Neuronal stem cell (in vitro differentiated cells): Measurements from ENCODE around the gene GMDS.

ENCODE experiments used
- DNase-seq: peaks from one replicate; pipeline ENCODE4 v3.0.0-alpha.2; 2013; ENCODE audit warnings: low spot score
- H2AFZ ChIP-seq: one replicate; pipeline ENCODE4 v1.6.1; 2013; ENCODE audit warnings: mild to moderate bottlenecking, low read length, inconsistent platforms
- H2AK5ac ChIP-seq: 2 replicates; pipeline ENCODE4 v1.6.1; 2013; ENCODE audit warnings: low read depth, mild to moderate bottlenecking, inconsistent platforms, low read length, moderate library complexity, mixed read lengths
- H2BK120ac ChIP-seq: 2 replicates; pipeline ENCODE4 v1.6.1; 2013; ENCODE audit warnings: low read depth, mild to moderate bottlenecking, inconsistent platforms, low read length, moderate library complexity, mixed read lengths
- H2BK12ac ChIP-seq: one replicate; pipeline ENCODE4 v1.6.1; 2013; ENCODE audit warnings: low read length, inconsistent platforms
- H2BK15ac ChIP-seq: 2 replicates; pipeline ENCODE4 v1.6.1; 2013; ENCODE audit warnings: mild to moderate bottlenecking, low read length, inconsistent platforms, mixed read lengths
- H2BK5ac ChIP-seq: one replicate; pipeline ENCODE4 v1.6.1; 2013; ENCODE audit warnings: inconsistent platforms, mild to moderate bottlenecking, low read length, moderate library complexity
- H3K14ac ChIP-seq: one replicate; pipeline ENCODE4 v1.6.1; 2013; ENCODE audit warnings: low read length, inconsistent platforms
- H3K18ac ChIP-seq: 2 replicates; pipeline ENCODE4 v1.6.1; 2013; ENCODE audit warnings: low read length, inconsistent platforms
- H3K23ac ChIP-seq: 2 replicates; pipeline ENCODE4 v1.6.1; 2013; ENCODE audit warnings: low read depth, mild to moderate bottlenecking, mixed read lengths, low read length, inconsistent platforms; ENCODE audit not compliant: poor library complexity
- H3K27ac ChIP-seq: replicated peaks from 3 replicates; pipeline ENCODE4 v1.5.1; 2013; ENCODE audit warnings: low read length, inconsistent platforms
- H3K27me3 ChIP-seq, 3 experiments: 2 replicates each; pipeline ENCODE4 v1.6.1; 2013; ENCODE audit warnings: low read length in 3 of 3, mild to moderate bottlenecking in 2 of 3, inconsistent platforms in 1 of 3, low read depth in 1 of 3, mixed read lengths in 1 of 3, moderate library complexity in 1 of 3; ENCODE audit not compliant: control insufficient read depth in 3 of 3, insufficient read depth in 3 of 3
- H3K36me3 ChIP-seq, 2 donors: replicated peaks in 1 of 2; 2 replicates each; pipeline ENCODE4 v1.6.1; 2013; ENCODE audit warnings: low read length in 2 of 2; ENCODE audit not compliant: control insufficient read depth in 2 of 2, insufficient read depth in 2 of 2
- H3K4ac ChIP-seq: 2 replicates; pipeline ENCODE4 v1.6.1; 2013; ENCODE audit warnings: inconsistent platforms, mild to moderate bottlenecking, low read length, moderate library complexity
- H3K4me1 ChIP-seq, 2 donors: 1 replicate in 1 of 2; 2 replicates in 1 of 2; pipeline ENCODE4 v1.6.1; 2013; ENCODE audit warnings: low read length in 2 of 2, low read depth in 1 of 2; ENCODE audit not compliant: control insufficient read depth in 2 of 2, insufficient read depth in 1 of 2
- H3K4me2 ChIP-seq: one replicate; pipeline ENCODE4 v1.6.1; 2013; ENCODE audit warnings: mild to moderate bottlenecking, low read length, inconsistent platforms; ENCODE audit not compliant: insufficient read depth, poor library complexity, severe bottlenecking
- H3K4me3 ChIP-seq, 2 donors: 2 replicates each; pipeline ENCODE4 v1.5.1; 2013; ENCODE audit warnings: low read length in 2 of 2, mild to moderate bottlenecking in 2 of 2, inconsistent platforms in 1 of 2, moderate library complexity in 1 of 2
- H3K79me1 ChIP-seq: one replicate; pipeline ENCODE4 v1.6.1; 2013; ENCODE audit warnings: low read depth, mild to moderate bottlenecking, inconsistent platforms, low read length, moderate library complexity
- H3K9ac ChIP-seq: one replicate; pipeline ENCODE4 v1.6.1; 2013; ENCODE audit warnings: mild to moderate bottlenecking, low read depth, low read length, inconsistent platforms; ENCODE audit not compliant: poor library complexity
- H3K9me3 ChIP-seq, 2 donors: replicated peaks in 1 of 2; 2 replicates each; pipeline versions ENCODE3 to v1.6.1; 2013; ENCODE audit warnings: low read length in 2 of 2, mild to moderate bottlenecking in 2 of 2, inconsistent platforms in 1 of 2, low read depth in 1 of 2, mixed read lengths in 1 of 2, moderate library complexity in 1 of 2; ENCODE audit not compliant: control insufficient read depth in 2 of 2, insufficient read depth in 1 of 2
- H4K8ac ChIP-seq: one replicate; pipeline ENCODE4 v1.6.1; 2013; ENCODE audit warnings: low read depth, mild to moderate bottlenecking, inconsistent platforms, low read length, moderate library complexity
- H4K91ac ChIP-seq: one replicate; pipeline ENCODE4 v1.6.1; 2013; ENCODE audit warnings: low read length, low read depth, mild to moderate bottlenecking, inconsistent platforms; ENCODE audit not compliant: poor library complexity
- WGBS, 2 donors: extraction: QIAGEN DNeasy Blood & Tissue Kit; methylation state at CpG; one replicate each; pipeline ENCODE4 v1.1.7; 2013; ENCODE audit warnings: missing lambda C conversion rate in 2 of 2, mixed read lengths in 1 of 2; ENCODE audit not compliant: insufficient read length in 2 of 2, insufficient replicate concordance in 1 of 2; ENCODE audit errors: extremely low coverage in 2 of 2; 5-methylcytosine and 5-hydroxymethylcytosine counted together

GMDS gene

DNA sequence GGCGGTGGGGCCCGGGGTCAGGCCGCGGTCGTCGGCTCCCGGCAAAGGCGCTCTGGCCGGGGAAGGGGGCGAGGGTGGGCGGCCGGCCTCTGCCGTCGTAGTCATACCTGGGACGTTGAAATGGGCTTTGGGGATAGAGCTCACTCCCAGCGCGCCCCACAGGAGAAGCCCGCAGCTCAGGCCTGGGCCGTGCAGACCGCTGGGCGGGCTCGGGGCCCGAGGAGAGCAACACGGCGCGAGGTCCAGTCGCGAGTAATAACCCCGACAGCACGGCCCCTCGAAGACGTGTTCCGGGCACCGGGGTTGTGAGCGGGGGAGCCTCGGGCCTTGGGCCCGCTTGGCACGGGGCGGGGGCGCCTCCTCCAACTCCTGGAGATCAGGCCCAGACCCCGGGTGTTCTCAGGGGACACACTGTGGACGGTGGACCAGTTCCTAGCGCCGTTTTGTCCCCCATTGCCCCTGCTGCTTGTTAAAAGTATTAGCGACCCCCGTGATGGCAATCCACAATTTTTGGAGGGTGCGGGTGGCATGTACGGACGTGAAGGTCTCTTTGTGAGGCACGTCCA, 624.8 kb downstream of the GMDS start:
- Histone ChIP-seq H2BK5ac (no peak overlapping the region), H3K9me3 (peaks cover 0 to 9% of the 10 kb centered on the region in 2 donors), H2AFZ (peak overlapping the region; percentile 95), H3K27me3 (peaks cover 69 to 100% (median 99%) of the 10 kb centered on the region in 3 experiments), H3K27ac (no peak overlapping the region), H2BK120ac (peak overlapping the region; percentile 2), H2AK5ac (peak overlapping the region; percentile 71), H4K91ac (no peak overlapping the region), H3K4ac (no peak overlapping the region), H2BK12ac (no peak overlapping the region), H2BK15ac (no peak overlapping the region), H4K8ac (no peak overlapping the region), H3K4me1 (peaks cover 2% of the 10 kb centered on the region in 2 donors), H3K23ac (peak overlapping the region; percentile 89), H3K36me3 (no peaks in the 10 kb centered on the region), H3K14ac (no peak overlapping the region), H3K9ac (no peak overlapping the region), H3K18ac (peak overlapping the region; percentile 86), H3K4me3 (no peak overlapping the region), H3K79me1 (no peaks in the 10 kb centered on the region), H3K4me2 (peak overlapping the region; percentile 80)
- WGBS, 2 donors, result no CpG with 5 or more reads among the region's 50 CpGs
- DNase-seq, result no peak

DNA sequence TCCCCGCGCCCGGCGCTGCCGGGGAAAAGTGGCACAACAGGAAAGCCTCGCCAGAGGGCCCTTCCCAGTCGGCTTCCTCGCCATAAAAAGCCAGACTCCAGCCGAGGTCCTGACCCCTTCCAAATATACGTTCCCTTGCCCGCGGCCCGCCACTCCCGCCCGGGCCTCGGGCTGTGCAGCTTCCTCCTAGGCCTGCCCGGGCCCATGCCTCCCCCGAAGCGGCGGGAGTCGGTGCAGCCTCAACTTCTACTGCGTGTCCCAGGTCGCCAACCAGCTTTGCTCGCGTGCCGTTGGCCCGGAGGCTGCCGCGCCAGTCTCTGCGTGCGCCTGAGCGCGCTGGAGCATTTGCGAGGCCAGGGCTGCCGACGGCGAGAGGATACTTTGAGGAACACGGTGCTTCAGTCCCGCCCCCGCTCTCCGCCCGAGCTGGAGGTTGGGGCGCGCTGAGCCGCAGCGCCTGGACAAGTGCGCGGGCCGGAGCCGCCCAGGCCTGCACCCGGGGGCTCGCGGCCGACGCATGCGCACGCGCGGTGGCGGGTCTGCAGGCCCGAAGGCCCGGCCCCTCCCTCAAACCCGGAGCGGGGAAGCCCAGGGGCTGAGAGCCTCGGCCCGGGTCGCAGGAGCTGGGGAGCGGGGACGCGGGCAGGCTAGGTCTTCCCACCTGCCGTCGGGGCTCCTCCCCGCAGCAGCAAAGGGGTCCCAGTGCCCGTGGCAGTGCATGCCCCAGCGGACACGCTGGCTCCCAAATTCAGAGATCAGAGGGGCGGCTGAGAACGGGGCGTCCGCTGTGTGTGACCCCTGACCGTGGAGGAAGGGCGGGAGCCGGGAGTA, 625.5 kb downstream of the GMDS start:
- peak overlapping the region; percentile 86 for H3K18ac ChIP-seq
- H3K4me3 ChIP-seq, result peak overlapping the region; percentile 37 to 72
- H2AK5ac ChIP-seq, result peak overlapping the region; percentile 71

DNA sequence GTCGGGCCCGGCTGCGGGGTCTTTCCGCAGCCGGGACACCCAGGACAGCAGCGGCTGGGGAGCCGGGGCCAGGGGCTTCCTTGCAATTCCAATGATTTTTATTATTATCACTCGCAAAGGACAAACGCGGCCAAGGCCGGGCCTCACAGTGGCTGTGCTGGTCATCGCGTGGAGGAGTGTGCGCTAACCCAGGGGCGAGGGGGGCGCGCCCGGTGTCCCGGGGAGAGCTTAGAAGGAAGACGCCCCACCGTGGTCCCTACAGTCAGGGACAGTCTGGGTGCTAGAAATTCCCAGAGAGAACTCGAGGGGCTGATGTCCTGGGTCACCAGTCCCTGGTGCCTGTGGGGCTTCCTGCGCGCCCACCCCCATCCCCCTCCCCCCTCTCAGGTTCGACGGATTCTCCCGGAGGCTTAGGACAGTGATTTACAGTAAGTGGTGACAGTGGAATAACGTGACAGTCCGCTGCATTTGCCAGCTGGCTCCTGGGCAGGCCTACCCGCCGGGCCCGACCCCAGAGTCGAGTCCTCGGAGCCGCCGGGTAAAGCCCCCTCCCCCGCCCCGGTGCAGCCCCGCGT, 626.2 kb downstream of the GMDS start:
- Histone ChIP-seq H3K18ac (no peak overlapping the region), H3K4me3 (peak overlapping the region in 1 of 2 donors; percentile 37), H4K8ac (no peak overlapping the region), H3K4me2 (peak overlapping the region; percentile 80), H3K79me1 (peaks cover 2% of the 10 kb centered on the region), H2BK5ac (no peak overlapping the region), H3K9me3 (peaks cover 0 to 9% of the 10 kb centered on the region in 2 donors), H3K4me1 (peaks cover 2% of the 10 kb centered on the region in 2 donors), H2AK5ac (peak overlapping the region; percentile 47), H2BK120ac (no peak overlapping the region), H3K27me3 (peaks cover 64 to 99% (median 99%) of the 10 kb centered on the region in 3 experiments), H2BK15ac (peak overlapping the region; percentile 32), H2BK12ac (no peak overlapping the region), H3K14ac (no peak overlapping the region), H3K9ac (no peak overlapping the region), H3K36me3 (no peaks in the 10 kb centered on the region), H3K27ac (no peak overlapping the region), H4K91ac (no peak overlapping the region), H3K23ac (no peak overlapping the region), H3K4ac (no peak overlapping the region), H2AFZ (peak overlapping the region; percentile 95)
- WGBS, 2 donors, result no CpG with 5 or more reads among the region's 40 CpGs
- no peak for DNase-seq

More for the DNA sequence above, 625.5 kb downstream of the GMDS start:
- peak overlapping the region; percentile 95 for H2AFZ ChIP-seq
- H3K4me1 ChIP-seq, result peaks cover 2% of the 10 kb centered on the region in 2 donors
- H4K8ac ChIP-seq, result no peak overlapping the region
- no peak overlapping the region for H3K27ac ChIP-seq
- no peaks in the 10 kb centered on the region for H3K36me3 ChIP-seq
- peak overlapping the region; percentile 32 for H2BK15ac ChIP-seq
- DNase-seq, result no peak
- no peak overlapping the region for H2BK120ac ChIP-seq
- peak overlapping the region; percentile 28 for H4K91ac ChIP-seq
- no peak overlapping the region for H3K9ac ChIP-seq
- no peak overlapping the region for H3K4ac ChIP-seq
- peaks cover 0 to 9% of the 10 kb centered on the region in 2 donors for H3K9me3 ChIP-seq
- H3K27me3 ChIP-seq, result peaks cover 67 to 100% (median 99%) of the 10 kb centered on the region in 3 experiments
- WGBS, 2 donors, result no CpG with 5 or more reads among the region's 83 CpGs
- peak overlapping the region; percentile 14 for H2BK12ac ChIP-seq
- no peaks in the 10 kb centered on the region for H3K79me1 ChIP-seq
- peak overlapping the region; percentile 89 for H3K23ac ChIP-seq
- H3K14ac ChIP-seq, result no peak overlapping the region
- peak overlapping the region; percentile 80 for H3K4me2 ChIP-seq
- no peak overlapping the region for H2BK5ac ChIP-seq
